ENCODE results near the gene TUBGCP6. TPM values are rescaled to one million over a fixed set of nuclear protein-coding genes. Genes with fewer than 3 reads are reported as not detected.

Gene TUBGCP6
- total RNA-seq, 2 donors from 2014 or later: 19.2 to 33.4 TPM

DNA sequence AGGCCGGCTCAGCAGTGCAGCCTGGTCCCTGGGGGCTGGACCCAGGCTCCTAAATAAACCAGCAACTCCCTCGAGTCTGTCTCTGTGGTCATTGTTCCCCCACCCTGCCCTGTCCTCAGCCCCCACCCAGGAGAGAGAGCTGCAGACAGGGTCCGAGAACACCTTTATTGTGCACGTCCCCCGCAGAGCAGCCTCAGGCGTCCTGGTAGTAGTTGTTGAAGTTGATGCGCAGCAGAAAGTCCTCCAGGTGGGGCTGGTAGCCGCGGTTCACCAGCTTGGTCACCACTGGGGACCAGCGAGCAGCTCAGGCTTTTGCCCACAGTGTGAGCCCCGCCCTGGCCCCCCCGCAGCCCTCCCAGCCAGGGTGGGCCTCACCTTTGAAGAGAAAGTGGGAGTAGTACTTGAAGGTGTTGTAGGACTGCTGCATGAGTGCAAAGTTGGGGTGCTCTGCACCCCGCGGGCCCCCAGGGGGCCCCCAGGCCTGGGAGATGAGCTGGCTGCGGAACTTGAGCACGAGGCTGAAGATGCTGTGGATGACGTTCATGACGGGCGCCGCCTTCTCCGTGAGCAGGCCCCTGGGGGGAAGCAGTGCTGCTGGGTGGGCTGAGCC is 27.2 kb downstream of the TUBGCP6 start:
- no peaks in the 10 kb centered on the region for H3K4me1 ChIP-seq
- no peak for TF ChIP-seq CTCF (IDR thresholded peaks at IDR 0.05)
- no peak overlapping the region for H3K4me3 ChIP-seq
- intact Hi-C loops (cut with DNase I): no loop called here
- H3K9ac ChIP-seq (ENCODE audit: low read depth in 2 of 2, low read length in 2 of 2): no peak overlapping the region
- no peak for DNase-seq
- H3K27ac ChIP-seq: no peak overlapping the region
- peaks cover 13% of the 10 kb centered on the region for H3K36me3 ChIP-seq
- H3K27me3 ChIP-seq: no peaks in the 10 kb centered on the region
- H3K9me3 ChIP-seq: no peaks in the 10 kb centered on the region

DNA sequence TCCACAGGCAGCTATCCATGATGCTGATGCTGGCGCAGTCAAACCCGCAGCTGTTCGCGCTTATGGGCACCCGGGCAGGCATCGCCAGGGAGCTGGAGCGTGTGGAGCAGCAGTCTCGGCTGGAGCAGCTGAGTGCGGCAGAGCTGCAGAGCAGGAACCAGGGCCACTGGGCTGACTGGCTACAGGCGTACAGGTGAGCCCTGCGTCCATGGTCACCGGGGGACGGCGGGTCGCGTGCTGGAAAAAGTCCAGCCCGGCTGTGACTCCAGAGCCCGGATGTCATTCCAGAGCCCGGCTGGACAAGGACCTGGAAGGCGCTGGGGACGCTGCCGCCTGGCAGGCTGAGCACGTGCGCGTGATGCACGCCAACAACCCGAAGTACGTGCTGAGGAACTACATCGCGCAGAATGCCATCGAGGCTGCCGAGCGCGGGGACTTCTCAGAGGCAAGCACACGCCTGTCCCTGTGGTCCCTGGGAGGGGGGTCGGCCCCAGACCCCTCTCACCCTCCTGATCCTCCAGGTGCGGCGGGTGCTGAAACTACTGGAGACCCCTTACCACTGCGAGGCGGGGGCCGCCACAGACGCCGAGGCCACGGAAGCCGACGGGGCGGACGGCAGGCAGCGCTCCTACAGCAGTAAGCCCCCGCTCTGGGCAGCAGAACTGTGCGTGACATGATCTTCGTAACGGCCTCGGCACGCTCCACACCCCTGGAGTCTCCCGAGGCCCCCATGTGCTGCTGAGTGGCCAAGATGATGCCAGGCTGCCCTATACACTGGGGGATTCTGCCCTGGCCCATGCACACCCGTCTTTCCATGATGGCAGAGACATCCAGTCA is 27.9 kb downstream of the TUBGCP6 start:
- Histone ChIP-seq H3K9ac (ENCODE audit: low read depth in 2 of 2, low read length in 2 of 2) (no peak overlapping the region), H3K9me3 (no peaks in the 10 kb centered on the region), H3K36me3 (peaks cover 6% of the 10 kb centered on the region), H3K27me3 (no peaks in the 10 kb centered on the region), H3K4me1 (no peaks in the 10 kb centered on the region), H3K4me3 (no peak overlapping the region), H3K27ac (no peak overlapping the region)
- intact Hi-C loops (cut with DNase I): no loop called here
- DNase-seq: no peak
- TF ChIP-seq CTCF (IDR thresholded peaks at IDR 0.05): no peak

GRCh38 chr22:50216055-50216683 is 28.7 kb downstream of the TUBGCP6 start:
- intact Hi-C loops (cut with DNase I): no loop called here
- no peak overlapping the region for H3K4me3 ChIP-seq
- DNase-seq: no peak
- H3K9me3 ChIP-seq: no peaks in the 10 kb centered on the region
- peaks cover 6% of the 10 kb centered on the region for H3K36me3 ChIP-seq
- no peak for TF ChIP-seq CTCF (IDR thresholded peaks at IDR 0.05)
- no peak overlapping the region for H3K27ac ChIP-seq
- no peaks in the 10 kb centered on the region for H3K27me3 ChIP-seq
- no peak overlapping the region for H3K9ac ChIP-seq (ENCODE audit: low read depth in 2 of 2, low read length in 2 of 2)
- H3K4me1 ChIP-seq: no peaks in the 10 kb centered on the region

- H3K27me3 ChIP-seq: no peaks in the 10 kb centered on the region
- no peak overlapping the region for H3K4me3 ChIP-seq
- H3K9me3 ChIP-seq: no peaks in the 10 kb centered on the region
- H3K9ac ChIP-seq (ENCODE audit: low read depth in 2 of 2, low read length in 2 of 2): no peak overlapping the region
- peaks cover 10% of the 10 kb centered on the region for H3K36me3 ChIP-seq
- TF ChIP-seq CTCF (IDR thresholded peaks at IDR 0.05): no peak
- intact Hi-C loops (cut with DNase I): loop anchor here (2.0 kb wide), 1 partner anchor 61 kb away; no protein-coding TSS in a partner anchor
- no peaks in the 10 kb centered on the region for H3K4me1 ChIP-seq
- DNase-seq: no peak
- H3K27ac ChIP-seq: no peak overlapping the region
These were observed 29.3 kb downstream of the TUBGCP6 start for GRCh38 chr22:50215297-50216054.

DNA sequence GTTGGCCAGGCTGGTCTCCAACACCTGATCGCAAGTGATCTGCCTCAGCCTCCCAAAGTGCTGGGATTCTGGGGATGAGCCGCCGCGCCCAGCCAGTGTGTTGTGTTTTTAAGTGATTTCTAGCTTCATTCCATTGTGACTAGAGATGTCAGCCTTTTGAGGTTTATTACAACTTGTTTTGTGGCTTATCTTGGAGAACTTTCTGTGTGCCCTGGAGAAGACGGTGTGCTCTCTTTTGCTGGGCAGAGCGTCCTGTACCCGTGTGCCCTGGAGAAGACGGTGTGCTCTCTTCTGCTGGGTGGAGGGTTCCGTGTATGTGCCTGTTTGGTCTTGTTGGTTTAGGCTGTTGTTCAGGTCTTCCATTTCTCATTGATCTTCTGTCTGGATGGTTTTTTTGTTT is 31.6 kb downstream of the TUBGCP6 start:
- no peak for TF ChIP-seq CTCF (IDR thresholded peaks at IDR 0.05)
- DNase-seq: no peak
- Histone ChIP-seq H3K4me3 (no peak overlapping the region), H3K4me1 (no peaks in the 10 kb centered on the region), H3K9ac (ENCODE audit: low read depth in 2 of 2, low read length in 2 of 2) (no peak overlapping the region), H3K27ac (no peak overlapping the region), H3K9me3 (no peaks in the 10 kb centered on the region), H3K36me3 (peaks cover 11% of the 10 kb centered on the region), H3K27me3 (no peaks in the 10 kb centered on the region)
- intact Hi-C loops (cut with DNase I): no loop called here
